Astrocyte (in vitro differentiated cells and primary cell): ENCODE data around the gene FAM81B.

Experiments used
- EZH2 ChIP-seq: IDR thresholded peaks from 2 replicates; pipeline ENCODE4 v1.6.1; 2012; ENCODE audit warnings: mild to moderate bottlenecking, low read length, inconsistent platforms; ENCODE audit not compliant: insufficient read depth
- TF ChIP-seq, protein P1 (sequence below): IDR thresholded peaks from 2 replicates; pipeline ENCODE4 v1.5.1; 2011; ENCODE audit warnings: low read depth, mild to moderate bottlenecking, inconsistent platforms, low read length, moderate library complexity; ENCODE audit not compliant: insufficient read depth

DNA sequence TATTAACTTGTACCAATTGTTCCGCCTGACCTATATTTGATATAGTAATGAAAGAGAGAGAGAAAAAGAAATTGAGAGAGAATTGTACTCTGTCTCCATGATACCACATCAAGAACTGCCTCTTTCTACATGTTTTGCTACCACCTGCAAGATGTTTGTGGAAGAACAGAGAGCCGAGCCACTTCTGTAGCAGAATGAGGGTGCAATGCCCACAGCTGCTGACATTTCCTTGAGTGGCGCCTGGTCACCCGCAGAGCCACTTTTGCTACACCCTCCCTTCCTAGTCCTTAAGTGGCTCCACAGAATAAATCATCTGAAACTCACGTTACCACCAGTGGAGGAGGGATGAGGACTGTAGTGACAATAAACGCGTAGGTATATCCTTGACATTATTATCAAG, 17.1 kb upstream of the FAM81B start:
- TF ChIP-seq, protein P1, sequence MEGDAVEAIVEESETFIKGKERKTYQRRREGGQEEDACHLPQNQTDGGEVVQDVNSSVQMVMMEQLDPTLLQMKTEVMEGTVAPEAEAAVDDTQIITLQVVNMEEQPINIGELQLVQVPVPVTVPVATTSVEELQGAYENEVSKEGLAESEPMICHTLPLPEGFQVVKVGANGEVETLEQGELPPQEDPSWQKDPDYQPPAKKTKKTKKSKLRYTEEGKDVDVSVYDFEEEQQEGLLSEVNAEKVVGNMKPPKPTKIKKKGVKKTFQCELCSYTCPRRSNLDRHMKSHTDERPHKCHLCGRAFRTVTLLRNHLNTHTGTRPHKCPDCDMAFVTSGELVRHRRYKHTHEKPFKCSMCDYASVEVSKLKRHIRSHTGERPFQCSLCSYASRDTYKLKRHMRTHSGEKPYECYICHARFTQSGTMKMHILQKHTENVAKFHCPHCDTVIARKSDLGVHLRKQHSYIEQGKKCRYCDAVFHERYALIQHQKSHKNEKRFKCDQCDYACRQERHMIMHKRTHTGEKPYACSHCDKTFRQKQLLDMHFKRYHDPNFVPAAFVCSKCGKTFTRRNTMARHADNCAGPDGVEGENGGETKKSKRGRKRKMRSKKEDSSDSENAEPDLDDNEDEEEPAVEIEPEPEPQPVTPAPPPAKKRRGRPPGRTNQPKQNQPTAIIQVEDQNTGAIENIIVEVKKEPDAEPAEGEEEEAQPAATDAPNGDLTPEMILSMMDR, result no peak
- TF ChIP-seq EZH2, result no peak
